CD4-positive, alpha-beta T cell treated with Interferon gamma for 1 hour (primary cell): ENCODE results near the gene BTBD9.
"Not testable (repeated sequence)": the region's sequence is repeated elsewhere in the genome, so short reads cannot be mapped to it uniquely, and the experiment has no call there.

Source experiments
- DNase-seq: peaks from one replicate; pipeline ENCODE4 v3.0.0-alpha.2; 2020

BTBD9 gene

DNA sequence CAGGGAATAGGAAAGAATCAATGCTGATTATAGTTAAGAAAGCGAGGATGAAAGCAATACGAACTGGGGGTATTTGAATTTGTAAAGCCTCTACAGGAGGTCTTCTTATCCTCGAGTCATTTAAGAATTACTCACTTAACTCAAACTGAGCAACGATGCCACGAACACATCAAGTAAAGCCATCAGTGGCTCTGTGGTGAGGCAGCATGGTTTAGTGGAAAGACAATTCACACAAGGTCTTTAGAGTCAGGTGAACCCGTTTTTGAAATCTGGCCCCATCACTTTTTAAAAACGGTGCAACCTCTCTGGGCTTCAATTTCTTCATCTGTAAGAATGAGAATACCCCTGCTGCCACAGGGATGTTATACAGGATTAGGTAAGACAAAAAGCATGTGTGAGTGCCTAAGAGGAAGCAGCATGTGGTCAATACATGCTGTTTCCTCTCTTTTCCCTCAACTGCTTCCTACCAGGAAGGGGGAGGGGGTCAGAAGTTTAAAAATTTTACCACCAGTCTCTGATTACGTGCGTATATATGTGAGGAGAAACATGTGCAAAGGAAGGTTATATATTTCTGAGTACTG, 162.0 kb downstream of the BTBD9 start:
- DNase-seq: no peak

DNA sequence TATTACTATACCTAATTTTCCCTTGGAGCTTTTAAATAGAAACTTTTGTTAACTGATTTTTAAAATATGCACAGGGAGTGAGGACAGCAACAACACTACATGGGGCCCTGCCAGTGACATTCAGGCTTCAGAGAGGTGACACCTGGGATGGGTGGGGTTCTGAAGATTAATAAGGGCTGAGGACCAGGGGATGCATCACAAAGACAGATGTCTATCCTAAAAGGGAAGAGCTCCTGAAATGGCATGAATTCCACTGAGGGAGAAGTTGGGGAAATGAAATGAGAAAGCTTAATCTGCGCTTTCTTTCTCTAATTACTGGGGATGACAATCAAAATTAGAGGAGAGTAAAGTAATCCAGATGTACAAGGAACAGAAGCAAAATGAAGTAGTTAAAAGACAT, 162.8 kb downstream of the BTBD9 start:
- DNase-seq: no peak

DNA sequence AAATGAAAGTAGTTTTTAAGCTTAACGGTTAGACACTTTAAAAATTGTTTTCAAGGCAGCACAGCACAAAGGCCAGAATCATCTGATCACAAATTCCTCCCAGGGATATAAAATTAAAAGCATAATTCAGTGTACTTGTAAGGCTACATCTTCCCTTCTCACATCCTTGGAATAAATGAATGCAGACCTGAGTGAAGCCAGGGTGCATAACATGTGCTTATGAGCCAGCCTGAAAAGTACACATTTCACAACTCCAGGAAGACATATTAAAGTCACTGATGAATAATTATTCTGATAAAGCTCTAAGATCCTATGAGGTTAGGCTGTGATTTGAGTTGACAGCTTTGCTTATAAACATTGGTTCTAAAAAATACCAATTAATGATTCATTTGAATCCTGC, 163.6 kb downstream of the BTBD9 start:
- no peak for DNase-seq

DNA sequence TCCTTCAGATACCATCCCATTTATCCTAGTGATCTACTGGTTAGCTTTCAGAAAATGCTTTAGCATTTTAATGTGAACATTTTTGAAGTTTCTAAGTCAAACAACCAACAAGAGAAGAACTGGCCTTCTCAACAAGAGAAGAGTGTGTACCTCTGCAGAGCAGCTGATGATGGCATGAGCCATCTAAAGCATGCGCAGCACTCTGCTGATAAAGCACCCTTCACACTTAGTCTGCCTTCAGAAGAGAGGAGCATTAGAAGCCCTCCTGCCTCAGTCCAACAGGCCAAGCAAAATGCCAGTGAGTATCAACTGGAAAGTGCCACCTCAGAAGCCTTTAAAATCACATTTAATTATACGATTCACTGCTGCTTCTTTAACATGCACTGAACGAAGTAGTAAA, 169.2 kb downstream of the BTBD9 start:
- no peak for DNase-seq

DNA sequence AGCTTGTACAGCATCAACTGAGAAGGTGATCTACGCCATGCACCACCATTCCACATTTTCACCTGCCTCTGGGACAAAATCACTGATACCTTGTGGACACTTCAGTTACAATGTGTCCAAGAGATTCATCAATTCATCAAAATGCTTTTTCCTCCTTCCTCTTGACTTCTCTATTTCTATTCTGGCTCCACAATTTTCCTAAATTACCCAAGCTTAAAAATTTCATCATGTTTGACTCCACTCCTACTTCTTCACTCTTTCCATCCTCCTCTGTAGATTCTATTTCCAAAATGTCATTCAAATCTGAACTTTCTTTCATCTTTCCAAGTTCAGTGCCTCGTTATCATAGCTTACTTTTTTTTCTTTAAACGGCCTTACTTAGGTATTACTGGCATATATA, 172.2 kb downstream of the BTBD9 start:
- no peak for DNase-seq

DNA sequence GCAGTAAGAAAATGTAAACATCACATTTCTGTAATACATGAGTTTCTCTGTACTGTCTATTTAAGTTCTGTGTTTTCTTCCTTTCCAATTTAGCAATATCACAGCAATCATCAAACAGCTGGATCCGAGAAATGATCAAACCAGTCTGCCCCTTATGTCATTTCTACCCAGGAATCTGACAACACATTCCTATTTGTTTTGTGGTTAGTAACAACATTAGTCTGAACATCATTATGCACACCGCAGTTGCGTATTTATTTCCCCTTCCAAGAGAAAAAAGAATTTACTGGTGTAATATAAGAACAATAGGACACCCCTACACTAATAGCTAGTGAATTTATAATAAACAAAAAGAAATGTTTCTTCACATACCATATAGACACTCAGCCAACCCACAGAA, 179.5 kb downstream of the BTBD9 start:
- DNase-seq: no peak

DNA sequence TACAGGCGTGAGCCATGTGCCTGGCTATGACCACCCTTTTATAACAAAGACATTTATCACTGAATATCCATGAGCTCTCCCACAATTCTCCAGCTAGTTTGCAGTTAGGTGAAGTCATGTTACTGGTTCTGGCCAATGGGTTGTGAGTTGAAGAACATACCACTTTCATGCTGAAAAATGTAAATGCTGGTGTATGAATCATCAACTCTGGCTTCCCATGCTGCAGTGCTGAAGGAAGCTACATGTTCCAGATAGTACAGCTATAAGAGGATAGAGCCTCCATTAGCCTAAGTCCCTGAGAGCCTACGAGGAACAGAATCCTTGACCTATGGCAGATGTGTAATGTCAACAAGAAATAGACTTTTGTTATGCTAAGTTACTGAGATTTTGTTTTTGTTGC, 180.4 kb downstream of the BTBD9 start:
- DNase-seq: no peak

DNA sequence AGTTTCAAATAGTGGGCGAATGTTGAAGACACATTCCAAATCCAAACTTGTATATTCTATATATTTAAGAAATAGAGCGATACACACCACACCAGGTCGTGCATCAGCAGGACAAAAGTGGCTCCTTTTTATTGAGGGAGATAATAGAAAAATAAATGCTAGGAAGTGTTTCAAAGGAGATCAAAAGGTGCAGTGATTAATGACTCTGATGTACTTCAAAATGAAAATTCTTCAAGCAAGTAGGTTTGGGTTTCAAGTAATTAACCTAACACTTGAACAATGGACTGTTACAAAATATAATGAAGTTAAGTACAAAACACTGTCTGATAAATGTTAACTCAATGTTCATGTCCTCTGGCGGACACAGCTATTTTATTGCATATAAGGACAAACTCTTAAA, 185.9 kb downstream of the BTBD9 start:
- no peak for DNase-seq

DNA sequence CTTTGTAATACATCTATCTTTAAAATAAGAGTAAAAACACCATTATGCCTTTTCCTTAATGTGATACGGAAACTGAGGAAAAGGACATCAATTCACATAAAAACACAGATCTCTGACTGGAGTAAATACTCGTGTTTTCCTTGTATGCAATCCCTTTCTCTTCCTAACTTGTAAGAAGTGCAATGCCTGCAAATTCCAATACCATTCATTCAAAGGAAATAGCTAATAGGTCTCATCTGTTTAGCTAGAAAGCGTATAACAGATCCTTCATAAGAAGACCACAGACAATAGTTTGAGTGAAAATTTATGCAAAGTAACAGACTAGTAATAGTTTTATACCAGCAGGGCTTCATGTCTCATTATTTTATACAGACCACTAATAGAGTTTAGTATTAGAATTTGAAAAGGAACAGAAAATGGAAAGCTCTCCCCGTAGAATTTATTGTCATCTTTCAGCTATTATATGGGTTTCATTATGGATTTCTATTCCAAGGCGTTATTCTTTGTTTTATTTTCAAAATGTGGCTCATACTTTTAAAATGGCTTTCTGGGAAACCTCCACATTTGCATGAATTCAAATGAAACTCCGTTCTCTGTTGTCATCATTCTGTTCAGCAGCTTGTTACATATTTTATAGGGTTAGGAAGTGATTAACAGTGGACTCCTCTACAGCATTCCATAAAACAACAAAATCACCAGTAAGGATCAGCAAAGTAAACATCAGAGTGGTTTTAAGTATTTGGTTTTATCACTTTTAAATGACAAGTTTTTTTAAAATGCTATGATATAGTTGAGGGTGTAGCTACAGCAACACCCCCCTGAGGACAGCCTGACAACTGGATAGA, 186.7 kb downstream of the BTBD9 start:
- no peak for DNase-seq

DNA sequence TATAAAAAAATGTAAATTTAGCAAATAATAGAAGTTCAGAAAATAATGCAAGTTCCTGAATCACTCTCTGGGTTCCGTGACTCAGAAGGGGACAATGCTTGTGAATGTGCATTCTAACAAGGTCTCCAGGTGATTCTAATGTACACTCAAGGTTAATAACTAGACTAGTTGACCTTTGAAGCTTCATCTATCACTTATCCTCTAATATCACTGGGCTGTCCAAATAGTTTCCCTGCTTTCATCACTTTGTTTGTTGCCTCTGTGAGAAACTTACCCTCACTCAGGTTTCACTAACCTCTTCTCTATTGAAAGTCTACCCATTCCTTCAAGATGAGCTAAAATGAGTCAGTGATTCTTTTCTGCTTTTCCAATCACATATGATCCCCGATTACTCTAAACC, 189.0 kb downstream of the BTBD9 start:
- DNase-seq: no peak

DNA sequence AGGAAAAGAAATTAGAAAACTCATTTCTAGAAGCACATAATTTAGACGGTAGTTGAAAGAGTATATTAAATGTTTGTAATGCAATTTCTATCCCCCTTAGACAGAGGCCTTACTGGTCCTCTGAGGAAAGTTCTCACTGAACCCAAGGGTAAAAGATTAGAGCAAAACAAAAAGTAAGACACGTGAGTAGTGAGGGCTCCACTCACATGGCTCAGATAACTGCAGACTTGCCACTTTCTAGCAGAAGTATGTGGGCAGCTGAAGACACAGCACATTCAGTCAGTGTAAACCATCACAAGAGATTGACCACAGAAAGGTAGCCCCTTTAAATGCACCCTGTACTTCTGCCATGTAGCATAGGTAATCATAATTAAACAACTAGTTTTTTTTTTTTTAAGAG, 193.8 kb downstream of the BTBD9 start:
- no peak for DNase-seq

DNA sequence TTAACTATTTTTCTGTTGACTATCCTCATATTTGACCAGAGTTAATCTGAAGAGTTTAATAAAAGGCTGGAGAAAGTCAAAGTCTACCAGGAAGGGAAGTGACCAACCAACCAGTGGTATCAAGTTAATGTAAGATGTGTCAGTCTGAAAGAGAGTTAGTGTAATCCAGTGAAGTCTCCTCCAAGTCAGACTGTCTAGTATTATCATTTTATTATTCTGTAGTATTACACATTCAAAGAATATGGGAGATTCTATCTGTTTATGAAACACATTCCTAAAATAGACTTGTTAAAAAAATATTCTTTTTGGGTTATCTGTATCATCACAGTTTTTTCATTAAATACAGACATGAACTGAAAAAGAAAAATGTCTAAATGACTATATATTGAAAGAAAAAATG, 194.4 kb downstream of the BTBD9 start:
- no peak for DNase-seq

DNA sequence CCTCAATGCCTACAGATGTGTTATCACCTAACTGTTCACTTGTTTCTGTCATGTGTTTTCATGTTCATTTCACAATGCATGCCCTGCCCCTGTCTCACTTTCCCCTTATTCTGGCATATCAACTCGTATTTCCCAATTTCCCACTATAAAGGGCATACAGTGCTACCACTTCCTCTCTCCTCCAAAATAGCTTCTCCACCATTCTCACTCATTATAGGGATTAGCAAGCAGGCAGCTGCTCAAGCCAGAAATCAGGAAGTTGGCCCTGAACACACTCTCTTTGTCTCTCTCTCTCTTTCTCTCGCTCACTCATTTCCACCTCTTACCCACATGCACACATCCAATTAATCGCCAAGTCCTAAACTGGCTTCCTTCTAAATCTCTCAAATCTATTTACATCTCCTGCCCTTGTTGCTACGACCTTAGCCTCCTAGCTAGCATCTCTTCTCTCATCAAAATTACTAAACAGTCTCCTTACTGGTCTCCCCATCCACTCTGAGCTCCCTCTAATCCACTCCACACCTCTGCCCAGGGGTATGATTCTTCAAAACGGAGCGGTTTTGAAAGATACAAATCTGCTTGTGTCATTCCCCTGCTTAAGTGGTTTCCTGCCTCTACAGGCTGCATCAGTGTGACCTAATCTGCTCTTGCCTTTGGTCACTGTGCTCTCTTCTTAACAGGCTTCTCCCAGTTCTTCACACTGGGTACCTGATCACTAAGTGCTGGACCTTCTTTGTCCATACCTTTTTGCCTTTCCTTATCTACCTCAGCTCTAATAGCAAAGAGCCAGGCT, 196.2 kb downstream of the BTBD9 start:
- no peak for DNase-seq

DNA sequence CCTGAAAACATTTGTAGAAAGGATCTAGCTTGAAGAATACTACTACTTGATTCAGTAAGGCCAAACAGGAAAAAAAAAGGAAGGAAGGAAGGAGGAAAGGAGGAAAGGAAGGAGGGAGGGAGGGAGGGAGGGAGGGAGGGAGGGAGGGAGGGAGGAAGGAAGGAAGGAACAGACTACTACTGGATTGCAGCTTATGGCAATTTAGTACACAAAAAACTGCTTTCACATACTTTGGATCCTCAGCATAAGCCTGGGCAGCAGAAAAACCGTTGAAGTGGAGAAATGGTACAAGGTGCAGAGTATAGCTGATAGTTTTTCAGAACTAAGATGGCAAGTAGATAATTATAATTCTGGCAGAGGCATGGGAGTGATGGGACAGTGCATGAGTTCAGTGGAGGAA, 201.6 kb downstream of the BTBD9 start:
- DNase-seq: no peak

DNA sequence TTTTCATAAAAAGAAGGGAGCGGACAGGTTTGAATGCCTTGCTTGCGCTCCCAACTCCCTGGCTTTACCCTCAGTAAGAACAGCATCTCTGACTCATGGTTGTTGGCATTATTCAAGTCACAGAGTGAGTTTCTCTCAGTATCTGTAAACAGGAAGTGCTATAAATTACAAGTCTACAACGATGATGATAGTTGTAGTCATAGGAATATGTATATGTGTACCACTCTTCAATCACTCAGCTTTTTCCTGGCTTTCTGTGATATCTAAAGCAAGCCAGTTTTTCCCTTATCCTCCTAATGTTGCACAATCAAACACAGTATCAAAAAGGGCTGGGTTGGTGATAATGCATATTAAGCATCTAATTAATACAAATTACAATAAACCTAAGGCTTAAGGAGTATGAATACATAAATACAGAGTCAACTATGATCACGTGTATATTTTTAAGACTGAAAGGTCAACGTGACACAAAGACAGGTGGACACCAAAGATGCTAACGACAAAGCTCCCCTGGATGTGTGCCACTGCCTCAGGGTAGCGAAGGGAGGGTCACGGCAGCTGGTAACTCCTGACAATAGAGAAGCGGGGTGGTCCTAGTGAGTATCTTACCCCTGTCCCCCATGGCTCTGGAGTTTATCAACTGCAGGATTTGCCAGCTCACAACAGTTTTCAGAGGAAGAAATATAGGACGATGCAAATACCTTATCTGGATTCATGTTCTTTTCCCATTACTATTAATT, 202.8 kb downstream of the BTBD9 start:
- no peak for DNase-seq

DNA sequence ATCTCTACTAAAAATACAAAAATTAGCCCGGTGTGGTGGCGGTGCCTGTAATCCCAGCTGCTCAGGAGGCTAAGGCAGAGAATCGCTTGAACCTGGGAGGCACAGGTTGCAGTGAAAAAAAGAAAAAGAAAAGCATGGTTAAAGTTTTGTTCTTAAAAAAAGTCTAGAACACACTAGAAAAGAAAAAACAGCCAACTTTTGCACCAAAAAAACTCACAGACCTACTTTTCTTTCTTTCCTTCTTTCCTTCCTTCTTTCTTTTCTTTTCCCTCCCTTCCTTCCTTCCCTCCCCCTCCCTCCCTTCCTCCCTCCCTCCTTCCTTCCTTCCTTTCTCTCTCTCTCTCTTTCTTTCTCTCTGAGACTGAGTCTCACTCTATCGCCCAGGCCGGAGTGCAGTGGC, 204.4 kb downstream of the BTBD9 start:
- no peak for DNase-seq

DNA sequence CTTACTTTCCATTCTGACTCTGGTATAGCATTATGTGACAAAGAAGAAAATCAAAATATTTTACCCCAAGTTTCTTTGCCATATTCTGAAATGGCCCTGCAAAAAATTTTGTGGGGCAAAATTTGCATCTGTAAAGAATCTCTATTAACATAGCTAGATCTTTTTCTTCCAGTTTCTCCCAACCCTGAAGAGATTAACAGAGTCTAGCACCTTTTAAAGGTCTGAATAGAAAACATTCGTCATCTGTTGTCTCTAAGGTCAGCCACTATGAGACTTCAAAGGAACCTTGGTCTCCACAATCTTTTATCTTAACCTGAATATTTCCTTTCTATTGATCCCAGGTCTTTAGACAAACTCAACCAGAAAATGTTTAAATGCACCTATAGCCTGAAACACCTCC, 205.7 kb downstream of the BTBD9 start:
- DNase-seq: no peak

DNA sequence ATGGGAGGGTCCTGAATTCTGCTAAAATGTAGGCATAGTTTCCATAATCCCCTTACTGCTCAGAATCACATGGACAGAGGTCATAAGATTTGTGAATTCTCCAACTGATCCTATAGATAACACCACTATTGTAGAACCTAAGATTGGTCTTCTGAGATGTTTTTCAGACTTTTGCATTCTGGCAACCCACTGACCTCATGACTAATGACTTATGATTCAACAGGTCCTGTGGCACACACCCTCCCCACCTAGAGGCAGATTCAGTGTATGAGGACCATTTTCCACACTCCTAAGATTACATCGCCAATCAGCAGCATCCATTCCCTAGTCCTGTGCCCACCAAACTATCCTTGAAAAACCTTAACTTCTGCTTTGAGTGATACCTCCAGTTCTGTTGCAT, 207.2 kb downstream of the BTBD9 start:
- no peak for DNase-seq

DNA sequence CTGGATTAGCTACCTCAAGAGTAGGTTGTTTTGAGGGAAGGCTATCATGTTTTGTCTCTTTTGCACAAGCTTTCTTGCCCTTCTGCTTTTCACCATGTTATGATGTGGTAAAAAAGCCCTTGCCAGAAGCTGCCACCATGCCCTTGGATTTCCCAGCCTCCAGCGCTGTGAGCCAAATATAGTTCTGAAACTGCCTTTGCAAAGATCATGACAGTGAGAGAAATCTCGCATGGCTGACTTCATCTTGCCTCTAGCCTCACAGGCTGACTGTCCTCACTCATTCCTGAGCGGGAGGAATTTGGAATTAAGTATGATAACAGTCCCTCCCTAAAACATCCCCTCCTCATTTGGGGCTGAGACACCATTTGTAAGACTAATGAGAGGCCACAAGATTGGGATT, 207.7 kb downstream of the BTBD9 start:
- no peak for DNase-seq

DNA sequence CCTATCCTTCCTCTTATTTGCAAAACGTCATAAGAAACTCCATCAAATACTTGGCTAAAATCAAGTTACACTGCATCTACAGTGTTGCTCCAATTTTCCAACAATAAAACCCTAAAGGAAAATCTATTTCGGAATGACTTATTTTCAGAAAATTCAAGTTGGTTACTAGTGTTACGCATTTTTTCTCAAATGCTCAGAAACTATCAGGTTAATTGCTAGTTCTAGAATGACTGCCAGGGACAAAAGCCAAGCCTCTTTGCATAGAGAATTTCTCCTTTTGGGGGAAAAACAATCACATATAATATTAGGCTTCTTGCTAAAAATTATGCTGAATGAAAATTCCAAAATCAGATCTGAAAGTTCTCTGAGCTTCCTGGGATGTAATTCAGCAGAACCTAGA, 210.2 kb downstream of the BTBD9 start:
- no peak for DNase-seq

DNA sequence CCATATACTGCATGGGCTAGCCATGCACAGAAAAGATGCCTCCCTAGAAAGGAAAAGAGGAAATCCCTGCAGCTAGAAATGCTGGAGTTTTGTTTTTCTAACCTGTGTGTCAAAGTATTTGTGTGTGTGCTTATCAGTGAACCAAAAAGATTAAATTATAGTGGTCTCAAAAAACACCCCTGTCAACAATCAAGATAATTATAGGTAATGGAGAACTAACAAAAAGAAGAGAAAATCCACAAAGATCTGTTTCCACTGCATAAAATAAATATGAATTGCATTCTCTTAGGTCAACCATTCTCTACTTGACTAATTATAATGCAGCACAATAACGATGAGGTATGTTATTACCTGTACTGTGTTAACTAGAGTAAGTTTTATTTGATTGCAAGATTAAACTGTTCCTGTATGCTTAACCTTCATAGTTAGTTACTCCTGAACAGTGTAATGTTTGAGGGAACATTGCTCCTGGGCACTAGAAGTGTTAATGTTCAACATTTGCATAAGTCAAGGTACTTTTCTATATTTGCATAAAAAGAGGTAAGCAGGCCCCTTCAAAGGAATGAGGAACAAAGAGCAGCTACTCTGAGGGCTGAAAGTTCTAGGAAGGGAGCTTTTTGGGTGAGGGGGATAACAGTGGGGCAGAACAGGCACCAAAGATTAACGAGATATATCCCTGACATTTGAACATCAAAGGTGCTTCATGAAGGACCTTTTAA, 212.1 kb downstream of the BTBD9 start:
- DNase-seq: no peak

DNA sequence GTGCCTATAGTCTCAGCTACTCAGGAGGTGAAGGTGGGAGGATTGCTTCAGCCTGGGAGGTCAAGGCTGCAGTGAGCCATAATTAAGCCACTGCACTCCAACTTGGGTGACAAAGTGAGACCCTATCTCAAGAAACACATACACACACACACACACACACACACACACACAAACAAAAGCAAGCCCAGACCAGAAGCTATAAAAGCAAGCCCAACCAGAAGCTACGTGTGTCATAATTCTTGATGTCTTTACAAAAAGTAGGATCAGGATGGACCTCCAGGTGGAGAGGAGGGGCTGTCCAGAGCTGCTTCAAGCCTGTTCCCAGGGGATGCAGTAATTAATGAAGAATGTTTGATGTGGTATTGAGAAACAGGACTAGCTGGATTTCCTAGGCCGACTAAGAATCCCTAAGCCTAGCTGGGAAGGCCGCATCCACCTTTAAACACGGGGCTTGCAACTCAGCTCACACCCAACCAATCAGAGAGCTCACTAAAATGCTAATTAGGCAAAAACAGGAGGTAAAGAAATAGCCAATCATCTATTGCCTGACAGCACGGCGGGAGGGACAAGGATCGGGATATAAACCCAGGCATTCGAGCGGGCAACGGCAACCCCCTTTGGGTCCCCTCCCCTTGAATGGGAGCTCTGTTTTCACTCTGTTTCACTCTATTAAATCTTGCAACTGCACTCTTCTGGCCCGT, 213.8 kb downstream of the BTBD9 start:
- DNase-seq: not testable (repeated sequence)
